ENCODE results near the gene LIF. TPM values are rescaled to one million over a fixed set of nuclear protein-coding genes. Genes with fewer than 3 reads are reported as not detected.

The LIF gene
- total and polyA plus RNA-seq, 2 experiments from 2014 or later = 8.2 to 13.4 TPM

DNA sequence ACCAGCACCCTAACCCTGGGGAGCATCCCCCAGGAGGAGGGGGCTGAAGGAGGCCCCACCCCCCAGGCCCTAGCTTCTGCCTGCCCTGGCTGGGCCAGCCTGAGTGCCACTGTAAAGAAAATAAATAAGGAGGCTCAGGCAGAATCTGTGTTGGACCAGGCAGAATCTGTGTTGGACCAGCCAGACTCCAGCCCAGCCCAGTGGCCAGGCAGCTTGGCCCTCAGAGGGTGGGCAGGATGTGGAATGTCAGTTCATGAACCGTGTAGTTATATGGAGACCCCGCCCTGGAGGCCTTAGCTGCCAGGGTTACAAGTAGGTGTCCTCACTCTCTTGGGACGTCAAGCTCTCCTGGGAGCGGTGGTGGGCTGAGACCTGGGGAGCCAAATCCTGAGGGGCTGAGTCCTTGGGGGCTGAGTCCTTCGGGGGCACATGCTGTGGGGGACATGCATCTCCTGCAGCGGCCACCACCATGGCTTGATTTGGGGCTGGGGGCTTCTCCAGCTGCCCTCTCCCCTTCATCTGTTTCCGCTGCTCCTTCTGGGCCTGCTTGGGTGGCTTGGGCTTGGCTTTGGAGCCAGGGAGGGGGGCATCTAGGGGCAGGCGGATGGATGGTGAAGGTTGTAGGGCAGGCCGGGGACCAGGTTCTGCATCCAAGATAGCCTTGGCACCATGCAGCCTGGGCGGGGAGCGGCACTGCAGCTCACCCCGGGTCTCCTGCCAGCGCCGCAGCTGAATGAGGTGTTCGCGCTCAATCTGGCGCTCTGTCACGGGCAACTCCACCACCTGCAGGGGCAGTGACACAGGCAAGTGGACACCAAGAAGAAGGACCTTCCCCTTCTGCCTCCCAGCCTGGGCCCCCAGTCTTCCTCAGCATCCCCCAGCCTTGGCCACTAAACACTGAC lies 45.8 kb upstream of the LIF start:
- Histone ChIP-seq H3K4me1 (ENCODE audit: insufficient read depth) (peaks cover 10% of the 10 kb centered on the region), H2AFZ (no peak overlapping the region), H3K27me3 (no peaks in the 10 kb centered on the region), H3K27ac (no peak overlapping the region), H3K4me2 (no peak overlapping the region), H4K20me1 (ENCODE audit: insufficient read depth, poor library complexity, severe bottlenecking) (no peaks in the 10 kb centered on the region), H3K79me2 (no peaks in the 10 kb centered on the region), H3K9me3 (ENCODE audit: low read depth) (no peaks in the 10 kb centered on the region), H3K36me3 (replicated peaks; ENCODE audit: insufficient read depth, low read depth) (no peaks in the 10 kb centered on the region), H3K9me2 (replicated peaks; ENCODE audit: insufficient read depth) (no peaks in the 10 kb centered on the region), H3K4me3 (no peak overlapping the region)
- no peak for TF ChIP-seq CTCF (IDR thresholded peaks at IDR 0.05; ENCODE audit: poor library complexity)
- no peak for TF ChIP-seq EZH2phosphoT487 (IDR thresholded peaks at IDR 0.05; ENCODE audit: low read depth, severe bottlenecking, unreplicated experiment)
- TF ChIP-seq EZH2 (IDR thresholded peaks at IDR 0.05; ENCODE audit: borderline replicate concordance) = no peak
- DNase-seq (ENCODE audit: low spot score) = no peak
- WGBS (ENCODE audit: low lambda C conversion rate, missing lambda C conversion rate) = 94% methylated on average over 18 of the region's 18 CpGs

GRCh38 chr22:30291058-30291892 lies 44.7 kb upstream of the LIF start:
- no peaks in the 10 kb centered on the region for H3K9me3 ChIP-seq (ENCODE audit: low read depth)
- 85% methylated on average over 13 of the region's 13 CpGs for WGBS (ENCODE audit: low lambda C conversion rate, missing lambda C conversion rate)
- TF ChIP-seq EZH2phosphoT487 (IDR thresholded peaks at IDR 0.05; ENCODE audit: low read depth, severe bottlenecking, unreplicated experiment) (no peak), EZH2 (IDR thresholded peaks at IDR 0.05; ENCODE audit: borderline replicate concordance) (no peak), CTCF (IDR thresholded peaks at IDR 0.05; ENCODE audit: poor library complexity) (no peak)
- peak overlapping the region; percentile 79 for H3K27ac ChIP-seq
- H3K27me3 ChIP-seq = no peaks in the 10 kb centered on the region
- DNase-seq (ENCODE audit: low spot score) = peak; percentile 79
- H3K4me2 ChIP-seq = peak overlapping the region; percentile 97
- H4K20me1 ChIP-seq (ENCODE audit: insufficient read depth, poor library complexity, severe bottlenecking) = no peaks in the 10 kb centered on the region
- H3K4me3 ChIP-seq = no peak overlapping the region
- H3K36me3 ChIP-seq (replicated peaks; ENCODE audit: insufficient read depth, low read depth) = no peaks in the 10 kb centered on the region
- H3K9me2 ChIP-seq (replicated peaks; ENCODE audit: insufficient read depth) = no peaks in the 10 kb centered on the region
- H2AFZ ChIP-seq = no peak overlapping the region
- H3K79me2 ChIP-seq = no peaks in the 10 kb centered on the region
- H3K4me1 ChIP-seq (ENCODE audit: insufficient read depth) = peaks cover 10% of the 10 kb centered on the region

DNA sequence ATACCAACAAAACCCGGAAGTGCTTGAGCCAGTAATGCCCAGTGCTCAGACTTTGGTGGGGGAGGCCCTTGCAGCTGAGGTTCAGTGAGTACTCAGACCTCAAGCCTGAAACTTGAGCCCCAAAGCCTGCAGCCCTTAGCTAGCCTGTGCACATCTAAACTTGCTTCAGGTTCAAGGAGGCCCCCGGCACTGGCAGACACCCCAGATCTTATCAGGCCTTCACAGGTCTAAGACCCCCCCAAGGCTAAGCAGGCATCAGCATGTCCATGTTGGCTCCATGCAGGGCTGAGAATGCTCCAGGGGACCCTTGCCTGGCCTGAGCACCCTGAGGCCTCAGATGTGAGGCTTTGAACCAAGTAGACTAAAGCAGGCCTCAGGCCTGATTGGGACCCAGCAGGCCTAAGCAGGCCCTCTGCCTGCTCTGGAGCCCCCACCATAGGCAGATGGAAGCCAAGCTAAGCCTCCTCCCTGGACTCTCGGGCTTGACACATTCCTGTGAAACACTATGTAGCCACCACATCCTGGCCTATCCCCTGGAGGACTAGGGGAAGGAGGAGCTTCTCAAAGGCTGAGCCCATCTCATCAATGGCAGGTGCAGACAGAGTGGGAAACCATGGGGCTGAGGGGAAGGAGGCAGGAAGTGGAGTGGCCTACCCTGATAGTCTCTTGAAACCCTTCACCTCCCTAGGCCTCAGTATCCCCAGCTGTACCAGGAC lies 43.9 kb upstream of the LIF start:
- Histone ChIP-seq H3K9me2 (replicated peaks; ENCODE audit: insufficient read depth) (no peaks in the 10 kb centered on the region), H2AFZ (no peak overlapping the region), H3K27ac (peak overlapping the region; percentile 79), H3K79me2 (no peaks in the 10 kb centered on the region), H3K4me3 (no peak overlapping the region), H3K9me3 (ENCODE audit: low read depth) (no peaks in the 10 kb centered on the region), H3K4me1 (ENCODE audit: insufficient read depth) (peaks cover 10% of the 10 kb centered on the region), H3K36me3 (replicated peaks; ENCODE audit: insufficient read depth, low read depth) (no peaks in the 10 kb centered on the region), H3K27me3 (no peaks in the 10 kb centered on the region), H3K4me2 (peak overlapping the region; percentile 97), H4K20me1 (ENCODE audit: insufficient read depth, poor library complexity, severe bottlenecking) (no peaks in the 10 kb centered on the region)
- TF ChIP-seq CTCF (IDR thresholded peaks at IDR 0.05; ENCODE audit: poor library complexity) = no peak
- no peak for TF ChIP-seq EZH2 (IDR thresholded peaks at IDR 0.05; ENCODE audit: borderline replicate concordance)
- no peak for TF ChIP-seq EZH2phosphoT487 (IDR thresholded peaks at IDR 0.05; ENCODE audit: low read depth, severe bottlenecking, unreplicated experiment)
- WGBS (ENCODE audit: low lambda C conversion rate, missing lambda C conversion rate) = 65% methylated on average over 3 of the region's 3 CpGs
- no peak for DNase-seq (ENCODE audit: low spot score)
